Activated CD8-positive, alpha-beta memory T cell treated with anti-CD3 and anti-CD28 coated beads for 4 hours (primary cell): Measurements from ENCODE around the gene HEXD.
"Not testable (repeated sequence)": the region's sequence is repeated elsewhere in the genome, so short reads cannot be mapped to it uniquely, and the experiment has no call there.

Experiments
- DNase-seq, 2 donors: peaks; one replicate each; pipeline ENCODE4 v3.0.0-alpha.2; 2020; ENCODE audit warnings: low read depth in 2 of 2

The HEXD gene

GRCh38 chr17:82382220-82382932 lies 35.8 kb upstream of the HEXD start:
- not testable (repeated sequence) for DNase-seq

- no peak for DNase-seq
These were observed 35.3 kb upstream of the HEXD start for GRCh38 chr17:82382933-82383255.

GRCh38 chr17:82383411-82383810 lies 34.7 kb upstream of the HEXD start:
- DNase-seq, result no peak

- DNase-seq, result no peak
These were observed 34.0 kb upstream of the HEXD start for GRCh38 chr17:82384051-82384729.

GRCh38 chr17:82384730-82385481 lies 33.2 kb upstream of the HEXD start:
- no peak for DNase-seq

- no peak for DNase-seq
These were observed 32.4 kb upstream of the HEXD start for GRCh38 chr17:82385559-82386254.

- no peak for DNase-seq
These were observed 31.8 kb upstream of the HEXD start for GRCh38 chr17:82386255-82386831.

- no peak for DNase-seq
These were observed 31.1 kb upstream of the HEXD start for GRCh38 chr17:82386881-82387704.

- no peak for DNase-seq
These were observed 30.4 kb upstream of the HEXD start for GRCh38 chr17:82387705-82388106.

- no peak for DNase-seq
These were observed 29.8 kb upstream of the HEXD start for GRCh38 chr17:82388223-82388921.

GRCh38 chr17:82388922-82389283 lies 29.2 kb upstream of the HEXD start:
- no peak for DNase-seq

GRCh38 chr17:82389379-82389778 lies 28.8 kb upstream of the HEXD start:
- DNase-seq, result no peak

- no peak for DNase-seq
These were observed 27.9 kb upstream of the HEXD start for GRCh38 chr17:82390015-82390859.

- DNase-seq, result no peak
These were observed 27.2 kb upstream of the HEXD start for GRCh38 chr17:82390860-82391435.

- DNase-seq, result no peak
These were observed 26.6 kb upstream of the HEXD start for GRCh38 chr17:82391496-82392066.

- DNase-seq, result no peak
These were observed 25.8 kb upstream of the HEXD start for GRCh38 chr17:82392209-82392920.

GRCh38 chr17:82392941-82393340 lies 25.2 kb upstream of the HEXD start:
- DNase-seq, result no peak

- no peak for DNase-seq
These were observed 23.9 kb upstream of the HEXD start for GRCh38 chr17:82394278-82394677.
